Thyroid gland (tissue), 4 donors: Measurements from ENCODE around the gene RSPH9.

Experiments used
- CTCF ChIP-seq, 6 experiments: fragments of 200-600 bp in 3 of 6; fragments of 450-650 bp in 3 of 6; sonication (generic) in 3 of 6; IDR thresholded peaks; one replicate each; pipeline ENCODE4 v1.5.1; 2016 to 2019; ENCODE audit warnings: antibody characterized with exemption in 6 of 6, mild to moderate bottlenecking in 2 of 6, inconsistent platforms in 1 of 6, moderate library complexity in 1 of 6
- POLR2A ChIP-seq, 2 donors: fragments of 450-650 bp; IDR thresholded peaks; one replicate each; pipeline ENCODE4 v1.6.1; 2017; ENCODE audit warnings: antibody characterized with exemption in 2 of 2, mild to moderate bottlenecking in 2 of 2, moderate library complexity in 1 of 2

- TF ChIP-seq CTCF (IDR thresholded peaks at IDR 0.05) = no peak
- TF ChIP-seq POLR2A (IDR thresholded peaks at IDR 0.05) = no peak
These were observed 36.5 kb downstream of the RSPH9 start for GRCh38 chr6:43681303-43681702.
